ENCODE data around the gene STAT1. TPM values are rescaled to one million over a fixed set of nuclear protein-coding genes. Genes with fewer than 3 reads are reported as not detected.

The STAT1 gene
- total RNA-seq, 3 donors from 2014 or later = 56.5 to 78.6 (median 74.8) TPM

- no peaks in the 10 kb centered on the region for H3K9me3 ChIP-seq
- intact Hi-C loops (cut with DNase I, micrococcal nuclease) = no loop called here
- DNase-seq (peak in 1 of 3 donors; percentile 30), ATAC-seq (peak; percentile 15)
- H3K4me3 ChIP-seq = peak overlapping the region; percentile 69
- no peak for TF ChIP-seq CTCF (IDR thresholded peaks at IDR 0.05)
- H3K36me3 ChIP-seq (ENCODE audit: low read depth) = no peaks in the 10 kb centered on the region
- H3K4me1 ChIP-seq (ENCODE audit: low read depth) = peaks cover 9% of the 10 kb centered on the region
Measured at GRCh38 chr2:191012845-191013681, 908 bp downstream of the STAT1 start.

GRCh38 chr2:191012346-191012745 is 1.6 kb downstream of the STAT1 start:
- intact Hi-C loops (cut with DNase I, micrococcal nuclease) = no loop called here
- ATAC-seq = no peak
- Histone ChIP-seq H3K36me3 (ENCODE audit: low read depth) (peaks cover 3% of the 10 kb centered on the region), H3K4me3 (no peak overlapping the region), H3K4me1 (ENCODE audit: low read depth) (peaks cover 9% of the 10 kb centered on the region), H3K9me3 (no peaks in the 10 kb centered on the region)
- no peak for DNase-seq
- no peak for TF ChIP-seq CTCF (IDR thresholded peaks at IDR 0.05)

- TF ChIP-seq CTCF (IDR thresholded peaks at IDR 0.05) = no peak
- H3K4me3 ChIP-seq = no peak overlapping the region
Measured at GRCh38 chr2:191010887-191011885, 2.8 kb downstream of the STAT1 start.

GRCh38 chr2:191009541-191010374 is 4.2 kb downstream of the STAT1 start:
- TF ChIP-seq CTCF (IDR thresholded peaks at IDR 0.05) = no peak
- H3K9me3 ChIP-seq = no peaks in the 10 kb centered on the region
- peaks cover 5% of the 10 kb centered on the region for H3K36me3 ChIP-seq (ENCODE audit: low read depth)
- ATAC-seq (no peak), DNase-seq (no peak)
- intact Hi-C loops (cut with DNase I, micrococcal nuclease) = no loop called here
- H3K4me1 ChIP-seq (ENCODE audit: low read depth) = peaks cover 9% of the 10 kb centered on the region
- H3K4me3 ChIP-seq = no peak overlapping the region

More at GRCh38 chr2:191010887-191011885, 2.8 kb downstream of the STAT1 start:
- Histone ChIP-seq H3K4me1 (ENCODE audit: low read depth) (peaks cover 9% of the 10 kb centered on the region), H3K36me3 (ENCODE audit: low read depth) (peaks cover 5% of the 10 kb centered on the region), H3K9me3 (no peaks in the 10 kb centered on the region)
- no peak for ATAC-seq
- no peak for DNase-seq
- intact Hi-C loops (cut with DNase I, micrococcal nuclease) = no loop called here

- no peak for TF ChIP-seq CTCF (IDR thresholded peaks at IDR 0.05)
- Histone ChIP-seq H3K4me1 (ENCODE audit: low read depth) (peaks cover 9% of the 10 kb centered on the region), H3K36me3 (ENCODE audit: low read depth) (peaks cover 16% of the 10 kb centered on the region), H3K4me3 (no peak overlapping the region), H3K9me3 (no peaks in the 10 kb centered on the region)
- DNase-seq = no peak
- ATAC-seq = no peak
- intact Hi-C loops (cut with DNase I, micrococcal nuclease) = no loop called here
Measured at GRCh38 chr2:191008286-191008685, 5.7 kb downstream of the STAT1 start.
